ENCODE data around the gene DLL4. TPM values are rescaled to one million over a fixed set of nuclear protein-coding genes. Genes with fewer than 3 reads are reported as not detected.

The DLL4 gene
- polyA plus RNA-seq, 1 donor from 2014 or later = 2.2 TPM

- H3K4me2 ChIP-seq (ENCODE audit: low read length) = no peak overlapping the region
- no peak overlapping the region for H3K9ac ChIP-seq (ENCODE audit: low read length)
- H3K36me3 ChIP-seq (ENCODE audit: insufficient read depth, low read length) = no peaks in the 10 kb centered on the region
- no peak for TF ChIP-seq EP300 (conservative IDR thresholded peaks at IDR 0.05; ENCODE audit: poor library complexity, severe bottlenecking)
- TF ChIP-seq CTCF (IDR thresholded peaks at IDR 0.05; ENCODE audit: poor library complexity, severe bottlenecking) = no peak
- TF ChIP-seq REST (IDR thresholded peaks at IDR 0.05; ENCODE audit: borderline replicate concordance) = no peak
- no peak for TF ChIP-seq POLR2AphosphoS5 (IDR thresholded peaks at IDR 0.05)
- H2AFZ ChIP-seq (ENCODE audit: low read depth, low read length) = no peak overlapping the region
- no peaks in the 10 kb centered on the region for H3K79me2 ChIP-seq (replicated peaks; ENCODE audit: insufficient read depth, low read length)
- no peak overlapping the region for H3K4me3 ChIP-seq (ENCODE audit: low read length)
- no peaks in the 10 kb centered on the region for H3K9me2 ChIP-seq (ENCODE audit: insufficient read depth, low read length)
- H3K27me3 ChIP-seq (ENCODE audit: insufficient read depth, low read depth, low read length) = no peaks in the 10 kb centered on the region
- no peaks in the 10 kb centered on the region for H3F3A ChIP-seq (ENCODE audit: insufficient read depth, low read length, poor library complexity, severe bottlenecking)
- H4K20me1 ChIP-seq (ENCODE audit: insufficient read depth) = no peaks in the 10 kb centered on the region
- no peaks in the 10 kb centered on the region for H3K9me3 ChIP-seq (ENCODE audit: low read length)
- H3K27ac ChIP-seq (ENCODE audit: low read length) = no peak overlapping the region
Measured at GRCh38 chr15:40951764-40952163, 22.6 kb downstream of the DLL4 start.

GRCh38 chr15:40952301-40952900 lies 23.3 kb downstream of the DLL4 start:
- peak overlapping the region; percentile 72 for H3K9ac ChIP-seq (ENCODE audit: low read length)
- no peaks in the 10 kb centered on the region for H3K27me3 ChIP-seq (ENCODE audit: insufficient read depth, low read depth, low read length)
- no peak for TF ChIP-seq SMC3 (conservative IDR thresholded peaks at IDR 0.05; ENCODE audit: poor library complexity)
- no peak for TF ChIP-seq RAD21 (conservative IDR thresholded peaks at IDR 0.05)
- TF ChIP-seq POLR2AphosphoS5 (IDR thresholded peaks at IDR 0.05) = no peak
- no peak for TF ChIP-seq TAF1 (IDR thresholded peaks at IDR 0.05; ENCODE audit: low read depth)
- TF ChIP-seq REST (IDR thresholded peaks at IDR 0.05; ENCODE audit: borderline replicate concordance) = no peak
- no peak for TF ChIP-seq EZH2 (IDR thresholded peaks at IDR 0.05; ENCODE audit: borderline replicate concordance, insufficient read depth, low read length, poor library complexity, severe bottlenecking)
- TF ChIP-seq CTCF (IDR thresholded peaks at IDR 0.05; ENCODE audit: poor library complexity, severe bottlenecking) = no peak
- TF ChIP-seq EP300 (conservative IDR thresholded peaks at IDR 0.05; ENCODE audit: poor library complexity, severe bottlenecking) = no peak
- TF ChIP-seq MXI1 (conservative IDR thresholded peaks at IDR 0.05; ENCODE audit: poor library complexity, severe bottlenecking) = no peak
- H3K9me2 ChIP-seq (ENCODE audit: insufficient read depth, low read length) = no peaks in the 10 kb centered on the region
- H4K20me1 ChIP-seq (ENCODE audit: insufficient read depth) = no peaks in the 10 kb centered on the region
- no peaks in the 10 kb centered on the region for H3K36me3 ChIP-seq (ENCODE audit: insufficient read depth, low read length)
- no peaks in the 10 kb centered on the region for H3K9me3 ChIP-seq (ENCODE audit: low read length)
- no peaks in the 10 kb centered on the region for H3F3A ChIP-seq (ENCODE audit: insufficient read depth, low read length, poor library complexity, severe bottlenecking)
- H3K27ac ChIP-seq (ENCODE audit: low read length) = peak overlapping the region; percentile 39
- peak overlapping the region; percentile 35 for H2AFZ ChIP-seq (ENCODE audit: low read depth, low read length)
- H3K4me2 ChIP-seq (ENCODE audit: low read length) = no peak overlapping the region
- H3K4me3 ChIP-seq (ENCODE audit: low read length) = peak overlapping the region; percentile 91
- no peaks in the 10 kb centered on the region for H3K79me2 ChIP-seq (replicated peaks; ENCODE audit: insufficient read depth, low read length)

All from neural cell (in vitro differentiated cells).